ENCODE data around the gene ZC3H15. TPM values are rescaled to one million over a fixed set of nuclear protein-coding genes. Genes with fewer than 3 reads are reported as not detected.

The ZC3H15 gene
- total RNA-seq, 1 experiment from 2014 or later = 98.8 TPM

GRCh38 chr2:186543561-186544131, 57.6 kb downstream of the ZC3H15 start:
- no peak overlapping the region for H3K27ac Mint-ChIP-seq (ENCODE audit: low read depth, unreplicated experiment)
- TF ChIP-seq CTCF (IDR thresholded peaks at IDR 0.05; ENCODE audit: unreplicated experiment) = no peak
- BruUV-seq (replicated peaks) = no TSS peak
- peak overlapping the region; percentile 47 for H3K4me3 Mint-ChIP-seq (ENCODE audit: unreplicated experiment)
- no peaks in the 10 kb centered on the region for H3K4me1 Mint-ChIP-seq (ENCODE audit: insufficient read depth, unreplicated experiment)
- ChIA-PET CTCF (no interaction called here), POLR2A (interaction anchor here (0.5 to 2.3 kb wide), 8 partner anchors 10 to 1182 kb away, joined by 3 to 23 read pairs (median 4); partner anchors contain the start of genes ITGAV and ZC3H15)
- intact Hi-C loops (cut with micrococcal nuclease) = loop anchor here (1.0 to 5.0 kb wide), 2 partner anchors 34 to 47 kb away; partner anchors contain the start of gene ITGAV
- no peaks in the 10 kb centered on the region for H3K27me3 Mint-ChIP-seq (ENCODE audit: insufficient read depth, unreplicated experiment)
- H3K9me3 Mint-ChIP-seq (ENCODE audit: unreplicated experiment) = no peaks in the 10 kb centered on the region
- DNase-seq (ENCODE audit: unreplicated experiment) = peak; percentile 31
- H3K36me3 Mint-ChIP-seq (ENCODE audit: insufficient read depth, unreplicated experiment) = no peaks in the 10 kb centered on the region

- Mint-ChIP-seq H3K27me3 (ENCODE audit: insufficient read depth, unreplicated experiment) (no peaks in the 10 kb centered on the region), H3K27ac (ENCODE audit: low read depth, unreplicated experiment) (no peak overlapping the region), H3K36me3 (ENCODE audit: insufficient read depth, unreplicated experiment) (no peaks in the 10 kb centered on the region), H3K9me3 (ENCODE audit: unreplicated experiment) (no peaks in the 10 kb centered on the region), H3K4me1 (ENCODE audit: insufficient read depth, unreplicated experiment) (no peaks in the 10 kb centered on the region), H3K4me3 (ENCODE audit: unreplicated experiment) (peak overlapping the region; percentile 47)
- DNase-seq (ENCODE audit: unreplicated experiment) = peak; percentile 86
- TF ChIP-seq CTCF (IDR thresholded peaks at IDR 0.05; ENCODE audit: unreplicated experiment) = no peak
- ChIA-PET CTCF (no interaction called here), POLR2A (interaction anchor here (0.5 to 2.3 kb wide), 9 partner anchors 11 to 1181 kb away, joined by 3 to 23 read pairs (median 3); partner anchors contain the start of genes ITGAV and ZC3H15)
- intact Hi-C loops (cut with micrococcal nuclease) = loop anchor here (1.0 to 5.0 kb wide), 2 partner anchors 33 to 46 kb away; partner anchors contain the start of gene ITGAV
- no TSS peak for BruUV-seq (replicated peaks)
Measured at GRCh38 chr2:186544255-186544675, 58.2 kb downstream of the ZC3H15 start.

GRCh38 chr2:186546846-186547245, 60.8 kb downstream of the ZC3H15 start:
- no peaks in the 10 kb centered on the region for H3K36me3 Mint-ChIP-seq (ENCODE audit: insufficient read depth, unreplicated experiment)
- CTCF ChIA-PET = no interaction called here
- POLR2A ChIA-PET = interaction anchor here (0.6 to 1.7 kb wide), 3 partner anchors 8 to 137 kb away, joined by 3 to 6 read pairs (median 4); partner anchors contain the start of gene ITGAV
- no peak overlapping the region for H3K27ac Mint-ChIP-seq (ENCODE audit: low read depth, unreplicated experiment)
- H3K9me3 Mint-ChIP-seq (ENCODE audit: unreplicated experiment) = no peaks in the 10 kb centered on the region
- no peaks in the 10 kb centered on the region for H3K27me3 Mint-ChIP-seq (ENCODE audit: insufficient read depth, unreplicated experiment)
- no peak for DNase-seq (ENCODE audit: unreplicated experiment)
- H3K4me3 Mint-ChIP-seq (ENCODE audit: unreplicated experiment) = no peak overlapping the region
- no TSS peak for BruUV-seq (replicated peaks)
- intact Hi-C loops (cut with micrococcal nuclease) = no loop called here
- TF ChIP-seq CTCF (IDR thresholded peaks at IDR 0.05; ENCODE audit: unreplicated experiment) = no peak
- no peaks in the 10 kb centered on the region for H3K4me1 Mint-ChIP-seq (ENCODE audit: insufficient read depth, unreplicated experiment)

- DNase-seq (ENCODE audit: unreplicated experiment) = no peak
- Mint-ChIP-seq H3K9me3 (ENCODE audit: unreplicated experiment) (no peaks in the 10 kb centered on the region), H3K4me1 (ENCODE audit: insufficient read depth, unreplicated experiment) (no peaks in the 10 kb centered on the region), H3K27ac (ENCODE audit: low read depth, unreplicated experiment) (no peak overlapping the region), H3K36me3 (ENCODE audit: insufficient read depth, unreplicated experiment) (no peaks in the 10 kb centered on the region), H3K4me3 (ENCODE audit: unreplicated experiment) (no peak overlapping the region), H3K27me3 (ENCODE audit: insufficient read depth, unreplicated experiment) (no peaks in the 10 kb centered on the region)
- BruUV-seq (replicated peaks) = no TSS peak
- POLR2A ChIA-PET = no interaction called here
- intact Hi-C loops (cut with micrococcal nuclease) = no loop called here
- no peak for TF ChIP-seq CTCF (IDR thresholded peaks at IDR 0.05; ENCODE audit: unreplicated experiment)
- CTCF ChIA-PET = interaction anchor here (1.1 to 1.4 kb wide), 2 partner anchors 19 to 91 kb away, joined by 4 to 5 read pairs; no protein-coding TSS in a partner anchor
Measured at GRCh38 chr2:186551323-186552050, 65.4 kb downstream of the ZC3H15 start.

Data from MCF 10A (cell line).